ENCODE data around the gene EMC8. TPM values are rescaled to one million over a fixed set of nuclear protein-coding genes. Genes with fewer than 3 reads are reported as not detected.

EMC8 gene
- total RNA-seq, 1 donor from 2014 or later, result 35.5 TPM

DNA sequence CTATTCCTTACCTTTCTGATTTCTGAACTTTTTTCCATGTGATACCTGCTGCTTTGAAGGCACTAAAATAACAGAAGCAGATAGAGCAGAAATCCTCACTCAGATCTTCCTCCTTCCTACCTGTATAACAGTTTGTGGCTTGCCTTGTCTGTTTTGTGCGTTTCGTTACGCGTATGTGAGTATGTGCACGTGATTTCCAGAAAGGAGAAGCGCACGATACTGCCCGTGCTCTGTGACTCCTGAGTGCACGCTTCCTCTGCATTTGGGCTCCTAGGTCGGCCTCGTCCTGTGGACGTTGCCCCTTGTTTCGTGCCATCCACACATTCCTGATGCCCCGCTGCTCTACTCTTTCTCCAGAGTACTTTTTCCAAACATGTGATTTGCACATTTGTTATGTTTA, 4.2 kb upstream of the EMC8 start:
- H3K4me3 Mint-ChIP-seq (ENCODE audit: unreplicated experiment), result no peak overlapping the region
- no peaks in the 10 kb centered on the region for H3K9me3 Mint-ChIP-seq (ENCODE audit: unreplicated experiment)
- H3K4me1 Mint-ChIP-seq (ENCODE audit: unreplicated experiment), result peaks cover 19% of the 10 kb centered on the region
- H3K36me3 Mint-ChIP-seq (ENCODE audit: unreplicated experiment), result peaks cover 42% of the 10 kb centered on the region
- H3K27me3 Mint-ChIP-seq (ENCODE audit: unreplicated experiment), result no peaks in the 10 kb centered on the region
- H3K27ac Mint-ChIP-seq (ENCODE audit: unreplicated experiment), result no peak overlapping the region
- TF ChIP-seq, protein P1, sequence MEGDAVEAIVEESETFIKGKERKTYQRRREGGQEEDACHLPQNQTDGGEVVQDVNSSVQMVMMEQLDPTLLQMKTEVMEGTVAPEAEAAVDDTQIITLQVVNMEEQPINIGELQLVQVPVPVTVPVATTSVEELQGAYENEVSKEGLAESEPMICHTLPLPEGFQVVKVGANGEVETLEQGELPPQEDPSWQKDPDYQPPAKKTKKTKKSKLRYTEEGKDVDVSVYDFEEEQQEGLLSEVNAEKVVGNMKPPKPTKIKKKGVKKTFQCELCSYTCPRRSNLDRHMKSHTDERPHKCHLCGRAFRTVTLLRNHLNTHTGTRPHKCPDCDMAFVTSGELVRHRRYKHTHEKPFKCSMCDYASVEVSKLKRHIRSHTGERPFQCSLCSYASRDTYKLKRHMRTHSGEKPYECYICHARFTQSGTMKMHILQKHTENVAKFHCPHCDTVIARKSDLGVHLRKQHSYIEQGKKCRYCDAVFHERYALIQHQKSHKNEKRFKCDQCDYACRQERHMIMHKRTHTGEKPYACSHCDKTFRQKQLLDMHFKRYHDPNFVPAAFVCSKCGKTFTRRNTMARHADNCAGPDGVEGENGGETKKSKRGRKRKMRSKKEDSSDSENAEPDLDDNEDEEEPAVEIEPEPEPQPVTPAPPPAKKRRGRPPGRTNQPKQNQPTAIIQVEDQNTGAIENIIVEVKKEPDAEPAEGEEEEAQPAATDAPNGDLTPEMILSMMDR (IDR thresholded peaks at IDR 0.05), result no peak
- DNase-seq (ENCODE audit: extremely low spot score, unreplicated experiment), result no peak

DNA sequence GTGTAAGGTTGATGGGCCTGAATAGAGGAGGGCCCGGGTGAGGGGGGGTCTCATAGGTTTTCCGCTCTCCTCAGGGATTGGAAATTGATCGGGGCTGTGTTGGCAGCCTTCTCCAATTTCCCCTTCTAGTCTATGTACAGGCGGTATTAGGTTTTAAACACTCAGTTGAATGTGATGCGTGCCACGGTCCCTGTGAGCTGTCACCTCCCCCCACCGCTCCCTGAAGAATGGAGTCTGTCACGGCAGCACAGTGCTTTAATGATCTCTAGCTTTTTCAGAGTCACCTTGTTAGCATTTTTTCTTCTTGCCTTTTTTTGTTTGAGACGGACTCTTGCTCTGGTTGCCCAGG, 951 bp upstream of the EMC8 start:
- Mint-ChIP-seq H3K9me3 (ENCODE audit: unreplicated experiment) (no peaks in the 10 kb centered on the region), H3K4me1 (ENCODE audit: unreplicated experiment) (peaks cover 33% of the 10 kb centered on the region), H3K27ac (ENCODE audit: unreplicated experiment) (peak overlapping the region; percentile 83), H3K27me3 (ENCODE audit: unreplicated experiment) (no peaks in the 10 kb centered on the region), H3K4me3 (ENCODE audit: unreplicated experiment) (peak overlapping the region; percentile 85), H3K36me3 (ENCODE audit: unreplicated experiment) (peaks cover 34% of the 10 kb centered on the region)
- TF ChIP-seq, protein P1 (IDR thresholded peaks at IDR 0.05), result no peak
- DNase-seq (ENCODE audit: extremely low spot score, unreplicated experiment), result no peak

DNA sequence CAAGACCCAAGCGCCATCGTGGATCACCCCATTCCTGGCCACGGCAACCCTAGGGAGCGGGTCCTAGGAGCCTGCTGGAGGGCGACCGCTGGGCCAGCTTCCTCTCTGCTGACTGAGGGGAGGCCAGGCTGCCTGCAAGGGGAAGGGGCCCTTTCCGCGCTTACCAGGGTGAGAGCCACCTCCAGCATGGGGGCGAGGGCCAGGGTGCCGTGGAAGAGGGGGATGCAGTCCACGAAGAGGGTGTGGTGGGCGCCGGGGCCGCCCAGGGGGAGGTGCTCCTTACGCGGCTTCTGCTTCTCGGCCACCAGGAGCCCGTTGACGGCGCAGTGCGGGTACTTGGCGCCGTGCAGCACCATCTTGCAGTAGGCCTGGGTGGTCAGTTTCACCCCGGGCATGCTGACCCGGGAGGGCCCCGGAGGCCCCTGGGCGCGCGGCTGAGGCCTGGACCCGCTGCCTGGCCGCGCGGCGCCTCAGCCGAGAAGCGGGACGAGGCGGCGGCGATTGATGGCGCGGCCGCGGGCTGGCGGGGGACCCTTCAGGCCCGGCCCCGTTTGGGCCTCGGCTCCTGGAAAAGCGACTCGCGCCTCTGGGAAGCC, 345 bp downstream of the EMC8 start:
- DNase-seq (ENCODE audit: extremely low spot score, unreplicated experiment), result no peak
- H3K27ac Mint-ChIP-seq (ENCODE audit: unreplicated experiment), result peak overlapping the region; percentile 7
- H3K4me3 Mint-ChIP-seq (ENCODE audit: unreplicated experiment), result peak overlapping the region; percentile 84
- H3K27me3 Mint-ChIP-seq (ENCODE audit: unreplicated experiment), result no peaks in the 10 kb centered on the region
- H3K36me3 Mint-ChIP-seq (ENCODE audit: unreplicated experiment), result peaks cover 34% of the 10 kb centered on the region
- TF ChIP-seq, protein P1 (IDR thresholded peaks at IDR 0.05), result no peak
- H3K9me3 Mint-ChIP-seq (ENCODE audit: unreplicated experiment), result no peaks in the 10 kb centered on the region
- H3K4me1 Mint-ChIP-seq (ENCODE audit: unreplicated experiment), result peaks cover 33% of the 10 kb centered on the region

DNA sequence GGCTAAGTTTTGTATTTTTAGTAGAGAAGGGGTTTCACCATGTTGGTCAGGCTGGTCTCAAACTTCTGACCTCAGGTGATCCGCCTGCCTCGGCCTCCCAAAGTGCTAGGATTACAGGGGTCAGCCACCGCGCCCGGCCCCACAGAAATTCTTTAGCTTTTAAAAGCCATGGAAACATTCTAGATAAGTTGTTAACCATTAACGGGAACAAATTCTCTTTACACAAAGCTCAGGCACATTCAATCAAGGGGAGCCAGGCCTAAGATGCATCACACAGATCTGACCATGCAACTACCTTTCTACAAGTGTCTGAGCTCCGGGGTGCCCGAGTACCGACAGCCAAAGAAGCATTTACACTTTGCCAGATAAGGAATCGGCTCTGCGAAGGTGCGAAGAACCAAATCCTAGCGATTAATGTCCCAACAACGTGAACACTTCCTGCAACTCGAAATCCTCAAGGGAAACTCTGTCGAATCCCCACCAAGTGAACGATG, 1.0 kb downstream of the EMC8 start:
- TF ChIP-seq, protein P1 (IDR thresholded peaks at IDR 0.05), result no peak
- Mint-ChIP-seq H3K4me1 (ENCODE audit: unreplicated experiment) (peaks cover 33% of the 10 kb centered on the region), H3K27me3 (ENCODE audit: unreplicated experiment) (no peaks in the 10 kb centered on the region), H3K36me3 (ENCODE audit: unreplicated experiment) (peaks cover 30% of the 10 kb centered on the region), H3K4me3 (ENCODE audit: unreplicated experiment) (peak overlapping the region; percentile 83), H3K9me3 (ENCODE audit: unreplicated experiment) (no peaks in the 10 kb centered on the region), H3K27ac (ENCODE audit: unreplicated experiment) (peak overlapping the region; percentile 7)
- DNase-seq (ENCODE audit: extremely low spot score, unreplicated experiment), result no peak

DNA sequence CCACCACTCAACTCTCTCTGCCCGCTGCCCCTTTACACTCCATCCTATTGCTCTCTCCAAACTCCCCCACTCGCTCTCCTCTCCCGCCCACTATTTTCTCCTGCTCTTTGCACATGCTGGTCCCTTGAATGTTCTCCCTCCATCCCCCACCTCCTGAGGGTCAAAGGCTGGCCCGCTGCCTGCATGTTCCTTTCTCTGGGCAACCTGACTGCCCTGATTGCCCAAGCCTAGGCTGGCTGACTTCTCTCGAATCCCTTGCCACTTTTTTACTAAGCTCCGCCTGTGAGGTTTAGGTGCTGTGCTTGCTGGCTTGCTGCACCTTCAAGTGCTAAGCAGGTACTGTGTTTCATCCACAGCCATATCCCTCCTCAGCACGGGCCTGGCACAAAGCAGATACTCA, 2.7 kb downstream of the EMC8 start:
- no peaks in the 10 kb centered on the region for H3K27me3 Mint-ChIP-seq (ENCODE audit: unreplicated experiment)
- no peaks in the 10 kb centered on the region for H3K9me3 Mint-ChIP-seq (ENCODE audit: unreplicated experiment)
- no peak overlapping the region for H3K4me3 Mint-ChIP-seq (ENCODE audit: unreplicated experiment)
- DNase-seq (ENCODE audit: extremely low spot score, unreplicated experiment), result no peak
- H3K4me1 Mint-ChIP-seq (ENCODE audit: unreplicated experiment), result peaks cover 30% of the 10 kb centered on the region
- TF ChIP-seq, protein P1 (IDR thresholded peaks at IDR 0.05), result no peak
- peaks cover 27% of the 10 kb centered on the region for H3K36me3 Mint-ChIP-seq (ENCODE audit: unreplicated experiment)
- H3K27ac Mint-ChIP-seq (ENCODE audit: unreplicated experiment), result no peak overlapping the region

Data from osteocyte (in vitro differentiated cells).